AG04450 (cell line): ENCODE data around the gene FGD5. TPM values are rescaled to one million over a fixed set of nuclear protein-coding genes. Genes with fewer than 3 reads are reported as not detected.
"Not testable (repeated sequence)": the region's sequence is repeated elsewhere in the genome, so short reads cannot be mapped to it uniquely, and the experiment has no call there.

ENCODE experiments used
- CTCF ChIA-PET: fragments of 300-600, 350-600 bp; formaldehyde crosslinking; extraction: SDS; loops from one replicate; lab custom pipeline; 2022; ENCODE audit warnings: antibody characterized with exemption, inconsistent platforms; lab: Charles Lee
- POLR2A ChIA-PET: fragments of 350-600 bp; formaldehyde crosslinking; extraction: SDS; loops from one replicate; lab custom pipeline; 2021; ENCODE audit warnings: antibody characterized with exemption, inconsistent platforms; lab: Yijun Ruan, JAX
- DNase-seq: peaks from one replicate; pipeline ENCODE4 v3.0.0-alpha.2; 2011; ENCODE audit warnings: low read depth, low spot score
- H3K27ac ChIP-seq: one replicate; pipeline ENCODE4 v1.5.1; 2012; ENCODE audit warnings: low read depth, low read length, control low read depth
- H3K27me3 ChIP-seq: one replicate; pipeline ENCODE4 v1.6.0; 2012; ENCODE audit warnings: low read length; ENCODE audit not compliant: control insufficient read depth, insufficient read depth
- H3K4me3 ChIP-seq: 2 replicates; pipeline ENCODE4 v1.5.1; 2011; ENCODE audit warnings: mild to moderate bottlenecking, low read depth, low read length, control low read depth
- H3K9me3 ChIP-seq: 2 replicates; pipeline ENCODE4 v1.5.1; 2012; ENCODE audit warnings: low read length; ENCODE audit not compliant: control insufficient read depth, insufficient read depth
- polyA plus RNA-seq: library from polyadenylated mRNA; depleted of rRNA; stranded (reverse); fragments of >200 nt; gene quantifications from 2 replicates; pipeline ENCODE4 v1.2.3, GENCODE V29; 2011
- TF ChIP-seq, protein P1 (sequence below): IDR thresholded peaks from 2 replicates; pipeline ENCODE4 v1.5.1; 2011; ENCODE audit warnings: low read depth, low read length, control low read depth, inconsistent platforms

The FGD5 gene
- polyA plus RNA-seq, 1 experiment = not detected

DNA sequence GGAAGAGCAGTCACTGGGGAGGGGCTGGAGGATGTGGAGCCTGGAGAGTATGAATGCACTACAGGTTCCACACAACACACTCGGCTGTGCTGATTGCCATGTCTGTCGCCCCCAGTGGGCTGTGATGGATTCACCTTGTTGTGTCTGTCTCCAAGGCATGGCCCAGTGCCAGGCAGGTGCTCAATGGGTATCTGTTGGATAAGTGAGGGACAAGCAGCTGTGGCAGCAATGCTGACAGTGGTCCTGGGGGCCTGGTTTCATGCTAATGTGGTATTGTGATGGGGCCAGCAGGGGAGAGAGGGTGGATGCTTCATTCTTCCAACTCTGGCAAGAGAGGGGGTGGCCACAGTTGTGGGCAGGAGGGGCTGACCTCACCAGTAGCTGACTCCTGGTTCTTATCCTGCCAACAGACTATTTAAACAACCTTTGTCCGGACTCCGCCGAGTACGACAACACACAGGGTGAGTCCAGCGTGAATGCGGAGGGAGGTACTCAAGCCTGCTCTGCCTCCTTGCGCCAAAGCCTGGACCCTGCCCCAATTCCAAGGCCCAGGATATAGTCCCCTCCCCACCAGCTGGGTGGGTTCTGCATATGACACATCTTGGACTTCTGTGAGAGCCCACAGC, 81.3 kb downstream of the FGD5 start:
- CTCF ChIA-PET = no interaction called here
- POLR2A ChIA-PET = no interaction called here
- TF ChIP-seq, protein P1, sequence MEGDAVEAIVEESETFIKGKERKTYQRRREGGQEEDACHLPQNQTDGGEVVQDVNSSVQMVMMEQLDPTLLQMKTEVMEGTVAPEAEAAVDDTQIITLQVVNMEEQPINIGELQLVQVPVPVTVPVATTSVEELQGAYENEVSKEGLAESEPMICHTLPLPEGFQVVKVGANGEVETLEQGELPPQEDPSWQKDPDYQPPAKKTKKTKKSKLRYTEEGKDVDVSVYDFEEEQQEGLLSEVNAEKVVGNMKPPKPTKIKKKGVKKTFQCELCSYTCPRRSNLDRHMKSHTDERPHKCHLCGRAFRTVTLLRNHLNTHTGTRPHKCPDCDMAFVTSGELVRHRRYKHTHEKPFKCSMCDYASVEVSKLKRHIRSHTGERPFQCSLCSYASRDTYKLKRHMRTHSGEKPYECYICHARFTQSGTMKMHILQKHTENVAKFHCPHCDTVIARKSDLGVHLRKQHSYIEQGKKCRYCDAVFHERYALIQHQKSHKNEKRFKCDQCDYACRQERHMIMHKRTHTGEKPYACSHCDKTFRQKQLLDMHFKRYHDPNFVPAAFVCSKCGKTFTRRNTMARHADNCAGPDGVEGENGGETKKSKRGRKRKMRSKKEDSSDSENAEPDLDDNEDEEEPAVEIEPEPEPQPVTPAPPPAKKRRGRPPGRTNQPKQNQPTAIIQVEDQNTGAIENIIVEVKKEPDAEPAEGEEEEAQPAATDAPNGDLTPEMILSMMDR = no peak
- no peaks in the 10 kb centered on the region for H3K9me3 ChIP-seq
- no peak overlapping the region for H3K4me3 ChIP-seq
- H3K27ac ChIP-seq = no peak overlapping the region
- DNase-seq = no peak
- peaks cover 15% of the 10 kb centered on the region for H3K27me3 ChIP-seq

DNA sequence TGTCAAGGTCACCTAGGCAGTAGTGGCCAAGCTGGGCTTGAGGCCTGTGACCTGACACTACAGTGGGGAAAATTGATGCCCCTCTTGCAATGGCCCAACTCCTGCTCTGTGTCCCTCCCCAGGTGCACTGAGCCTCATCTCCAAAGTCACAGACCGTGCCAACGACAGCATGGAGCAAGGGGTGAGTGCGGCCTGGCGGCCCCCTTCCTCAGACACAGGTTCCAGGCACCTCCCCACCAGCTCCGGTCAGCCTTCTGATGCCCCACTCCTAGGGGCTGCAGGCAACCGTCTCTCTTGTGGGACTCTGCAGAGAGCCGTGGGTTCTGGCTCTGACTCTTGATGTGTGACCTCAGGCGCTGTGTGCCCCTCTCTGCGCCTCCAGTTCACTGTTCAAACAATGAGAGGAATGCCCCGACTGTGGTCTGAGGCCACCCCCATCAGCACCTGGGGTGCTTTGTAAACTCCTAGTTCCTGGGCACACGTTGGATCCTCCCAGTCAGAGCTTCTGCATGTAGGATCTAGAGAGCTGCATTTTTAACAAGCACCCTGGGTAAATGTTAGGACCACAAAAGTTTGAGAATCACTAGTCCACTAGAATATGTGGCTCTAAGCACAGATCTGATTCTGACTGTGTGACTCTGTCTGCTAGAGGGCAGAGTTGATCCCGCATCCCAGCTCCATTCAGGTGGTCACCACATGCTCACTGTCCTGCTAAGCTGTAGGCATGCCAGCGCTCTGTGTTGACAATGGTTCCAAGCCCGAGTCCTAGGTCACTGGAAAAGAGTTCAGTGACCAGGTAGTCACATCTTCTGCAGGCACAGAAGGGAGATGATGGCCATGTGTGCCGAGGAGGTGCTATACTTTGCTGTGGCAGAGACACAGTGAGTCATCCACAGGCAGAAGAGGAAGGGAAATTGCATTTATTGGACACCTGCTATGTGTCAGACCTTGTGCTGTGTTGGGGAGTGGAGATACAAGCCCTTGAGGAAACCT, 82.4 kb downstream of the FGD5 start:
- H3K27me3 ChIP-seq = peaks cover 15% of the 10 kb centered on the region
- no peak overlapping the region for H3K4me3 ChIP-seq
- ChIA-PET CTCF (no interaction called here), POLR2A (no interaction called here)
- TF ChIP-seq, protein P1 = no peak
- no peak overlapping the region for H3K27ac ChIP-seq
- H3K9me3 ChIP-seq = no peaks in the 10 kb centered on the region; the same call in 1 of the 2 replicates
- DNase-seq = no peak

DNA sequence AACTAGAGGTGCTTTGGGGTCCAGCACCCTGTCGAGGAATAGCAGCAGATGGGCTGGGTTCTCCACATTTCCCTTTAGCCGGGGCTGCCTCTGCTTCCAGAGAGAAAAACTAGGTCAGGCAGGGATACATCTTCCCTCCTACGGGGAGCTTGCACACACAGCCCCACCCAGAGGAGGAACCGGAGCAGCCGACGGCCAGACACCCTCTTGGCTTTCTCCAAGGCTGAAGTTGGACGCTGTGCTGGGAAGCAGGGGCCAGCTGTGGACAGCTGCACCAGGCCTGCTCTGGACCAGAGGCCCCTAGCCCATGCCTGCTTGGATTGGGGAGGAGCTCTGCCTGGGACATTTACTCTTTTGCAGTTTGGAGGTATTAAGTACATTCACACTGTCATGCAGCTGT, 84.0 kb downstream of the FGD5 start:
- Histone ChIP-seq H3K27me3 (peaks cover 15% of the 10 kb centered on the region), H3K27ac (no peak overlapping the region), H3K4me3 (no peak overlapping the region), H3K9me3 (no peaks in the 10 kb centered on the region; the same call in 1 of the 2 replicates)
- CTCF ChIA-PET = interaction anchor here (0.5 kb wide), 1 partner anchor 229 kb away, joined by 4 read pairs; no protein-coding TSS in a partner anchor
- no peak for DNase-seq
- TF ChIP-seq, protein P1 = no peak
- POLR2A ChIA-PET = interaction anchor here (0.5 to 0.7 kb wide), 2 partner anchors 177 to 219 kb away, joined by 3 read pairs; no protein-coding TSS in a partner anchor

DNA sequence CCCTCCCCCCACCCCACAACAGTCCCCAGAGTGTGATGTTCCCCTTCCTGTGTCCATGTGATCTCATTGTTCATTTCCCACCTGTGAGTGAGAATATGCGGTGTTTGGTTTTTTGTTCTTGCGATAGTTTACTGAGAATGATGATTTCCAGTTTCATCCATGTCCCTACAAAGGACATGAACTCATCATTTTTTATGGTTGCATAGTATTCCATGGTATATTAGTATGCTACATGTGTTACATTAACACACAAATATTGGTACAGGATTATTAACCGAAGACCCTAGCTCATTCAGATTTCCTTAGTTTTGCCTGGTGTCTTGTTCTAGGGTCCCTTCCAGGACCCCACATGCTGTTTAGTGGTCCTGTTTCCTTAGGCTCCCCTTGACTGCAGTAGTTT, 84.7 kb downstream of the FGD5 start:
- not testable (repeated sequence) for H3K4me3 ChIP-seq, DNase-seq, H3K27ac ChIP-seq, H3K9me3 ChIP-seq
- ChIA-PET POLR2A (interaction anchor here (0.5 kb wide), 1 partner anchor 178 kb away, joined by 3 read pairs; no protein-coding TSS in a partner anchor), CTCF (interaction anchor here (1.0 kb wide), 1 partner anchor 18 kb away, joined by 4 read pairs; no protein-coding TSS in a partner anchor)
- H3K27me3 ChIP-seq = peaks cover 12% of the 10 kb centered on the region

DNA sequence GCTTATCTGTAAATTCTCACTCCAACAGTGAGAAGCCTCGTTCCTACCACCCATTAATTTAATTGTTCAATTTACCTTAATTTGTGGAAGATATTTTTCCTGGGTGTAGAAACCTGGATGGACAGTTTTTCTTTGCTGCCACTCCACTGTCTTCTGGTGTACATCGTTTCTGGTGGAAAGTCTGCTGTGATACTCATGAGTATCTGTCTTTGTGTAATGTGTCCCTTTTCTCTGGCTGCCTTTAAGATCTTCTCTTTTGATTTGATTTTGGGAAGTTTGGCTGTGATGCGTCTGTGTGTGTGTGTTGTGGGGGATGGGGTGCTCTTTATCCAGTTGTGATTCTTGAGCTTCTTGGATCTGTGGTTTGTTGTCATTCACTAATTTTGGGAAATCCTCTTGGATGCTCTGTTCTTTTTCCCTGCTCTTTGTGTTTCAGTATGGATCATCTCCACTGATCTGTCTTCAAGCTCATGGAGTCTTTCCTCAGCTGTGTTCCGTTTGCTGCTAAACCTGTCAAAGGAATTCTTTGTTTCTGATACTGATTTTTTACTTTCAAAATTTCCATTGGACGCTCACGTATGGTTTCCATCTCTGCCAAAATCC, 86.4 kb downstream of the FGD5 start:
- CTCF ChIA-PET = interaction anchor here (1.3 kb wide), 1 partner anchor 16 kb away, joined by 6 read pairs; no protein-coding TSS in a partner anchor
- no peak overlapping the region for H3K4me3 ChIP-seq

More for the DNA sequence above, 86.4 kb downstream of the FGD5 start:
- Histone ChIP-seq H3K9me3 (no peaks in the 10 kb centered on the region; the same call in 1 of the 2 replicates), H3K27ac (no peak overlapping the region), H3K27me3 (peaks cover 8% of the 10 kb centered on the region)
- DNase-seq = no peak
- POLR2A ChIA-PET = no interaction called here
- TF ChIP-seq, protein P1 = no peak
